EL (cell line): Measurements from ENCODE around the gene AFF3.
A peak's percentile ranks its signal among the peaks of the same experiment; 100 is the strongest.

Source experiments
- DNase-seq: peaks from one replicate; pipeline ENCODE4 v3.0.0-alpha.2; 2016

The AFF3 gene

GRCh38 chr2:99877963-99878362 lies 264.4 kb downstream of the AFF3 start:
- DNase-seq = no peak

- no peak for DNase-seq
Observed at GRCh38 chr2:99876956-99877355, 265.4 kb downstream of the AFF3 start.

- DNase-seq = no peak
Observed at GRCh38 chr2:99875627-99876201, 266.7 kb downstream of the AFF3 start.

GRCh38 chr2:99868260-99868659 lies 274.1 kb downstream of the AFF3 start:
- peak; percentile 37 for DNase-seq

- peak; percentile 88 for DNase-seq
Observed at GRCh38 chr2:99867770-99868169, 274.6 kb downstream of the AFF3 start.

- peak; percentile 78 for DNase-seq
Observed at GRCh38 chr2:99865818-99866676, 276.3 kb downstream of the AFF3 start.

- peak; percentile 38 for DNase-seq
Observed at GRCh38 chr2:99864561-99865553, 277.5 kb downstream of the AFF3 start.

- DNase-seq = peak; percentile 65
Observed at GRCh38 chr2:99863903-99864270, 278.5 kb downstream of the AFF3 start.

- DNase-seq = peak; percentile 84
Observed at GRCh38 chr2:99863236-99863902, 279.0 kb downstream of the AFF3 start.

- DNase-seq = no peak
Observed at GRCh38 chr2:99862566-99862965, 279.8 kb downstream of the AFF3 start.

- peak; percentile 36 for DNase-seq
Observed at GRCh38 chr2:99861376-99861760, 281.0 kb downstream of the AFF3 start.

GRCh38 chr2:99860720-99861375 lies 281.5 kb downstream of the AFF3 start:
- no peak for DNase-seq

GRCh38 chr2:99858951-99859596 lies 283.3 kb downstream of the AFF3 start:
- DNase-seq = peak; percentile 65

- DNase-seq = no peak
Observed at GRCh38 chr2:99857867-99858444, 284.4 kb downstream of the AFF3 start.

- DNase-seq = no peak
Observed at GRCh38 chr2:99857372-99857771, 285.0 kb downstream of the AFF3 start.

GRCh38 chr2:99856119-99856518 lies 286.3 kb downstream of the AFF3 start:
- DNase-seq = no peak

GRCh38 chr2:99854236-99854852 lies 288.0 kb downstream of the AFF3 start:
- no peak for DNase-seq

- DNase-seq = no peak
Observed at GRCh38 chr2:99852956-99853355, 289.4 kb downstream of the AFF3 start.

GRCh38 chr2:99852376-99852934 lies 289.9 kb downstream of the AFF3 start:
- DNase-seq = no peak

GRCh38 chr2:99851811-99852210 lies 290.6 kb downstream of the AFF3 start:
- no peak for DNase-seq
